Measurements from ENCODE around the gene KRTAP9-6.

Gene KRTAP9-6

GRCh38 chr17:41296846-41297245 lies 31.7 kb downstream of the KRTAP9-6 start:
- H3K79me2 ChIP-seq (ENCODE audit: control insufficient read depth, insufficient read depth, low read length, poor library complexity): no peaks in the 10 kb centered on the region
- H3K4ac ChIP-seq (ENCODE audit: low read depth, low read length): no peak overlapping the region
- H4K91ac ChIP-seq (ENCODE audit: low read depth, low read length): no peak overlapping the region
- H3K4me1 ChIP-seq (ENCODE audit: control insufficient read depth in 1 of 2, insufficient read depth in 2 of 2, low read length in 2 of 2): no peaks in the 10 kb centered on the region
- H3K79me1 ChIP-seq (ENCODE audit: low read length): no peaks in the 10 kb centered on the region
- no peak overlapping the region for H2BK120ac ChIP-seq (ENCODE audit: insufficient read depth, low read length, poor library complexity)
- H3K9ac ChIP-seq (ENCODE audit: low read length): no peak overlapping the region
- H2BK5ac ChIP-seq (ENCODE audit: low read depth, low read length, poor library complexity): no peak overlapping the region
- H2BK12ac ChIP-seq (ENCODE audit: low read length): no peak overlapping the region
- H3K9me3 ChIP-seq (ENCODE audit: insufficient read depth, low read depth, low read length): peaks cover 5% of the 10 kb centered on the region
- no peaks in the 10 kb centered on the region for H3K27me3 ChIP-seq (ENCODE audit: insufficient read depth, low read length)
- H2AK5ac ChIP-seq (ENCODE audit: low read length): no peak overlapping the region
- no peak overlapping the region for H3K23ac ChIP-seq (ENCODE audit: low read length)
- no peak overlapping the region for H2AFZ ChIP-seq (ENCODE audit: insufficient read depth, low read length, poor library complexity)
- H4K8ac ChIP-seq (ENCODE audit: low read depth, low read length): no peak overlapping the region
- H3K4me3 ChIP-seq (ENCODE audit: low read depth, low read length): no peak overlapping the region
- no CpG with 5 or more reads among the region's 1 CpG for WGBS (ENCODE audit: extremely low coverage, insufficient coverage, insufficient read length)
- H3K4me2 ChIP-seq (ENCODE audit: low read length): no peak overlapping the region
- H4K12ac ChIP-seq (ENCODE audit: low read depth, low read length): no peak overlapping the region
- no peaks in the 10 kb centered on the region for H3K36me3 ChIP-seq (ENCODE audit: control insufficient read depth in 1 of 2, insufficient read depth in 2 of 2, low read length in 2 of 2)
- no peak overlapping the region for H3K27ac ChIP-seq (ENCODE audit: low read depth, low read length)
- DNase-seq: no peak
- H3K18ac ChIP-seq (ENCODE audit: low read length): no peak overlapping the region
- no peak overlapping the region for H3K14ac ChIP-seq (ENCODE audit: low read length)

GRCh38 chr17:41298458-41299135 lies 33.4 kb downstream of the KRTAP9-6 start:
- H3K27ac ChIP-seq (ENCODE audit: low read depth, low read length): no peak overlapping the region
- H3K4ac ChIP-seq (ENCODE audit: low read depth, low read length): no peak overlapping the region
- no peak for DNase-seq
- no peak overlapping the region for H3K23ac ChIP-seq (ENCODE audit: low read length)
- no peak overlapping the region for H4K91ac ChIP-seq (ENCODE audit: low read depth, low read length)
- no peak overlapping the region for H2AFZ ChIP-seq (ENCODE audit: insufficient read depth, low read length, poor library complexity)
- H3K18ac ChIP-seq (ENCODE audit: low read length): no peak overlapping the region
- H4K8ac ChIP-seq (ENCODE audit: low read depth, low read length): no peak overlapping the region
- H2AK5ac ChIP-seq (ENCODE audit: low read length): no peak overlapping the region
- no peak overlapping the region for H3K4me2 ChIP-seq (ENCODE audit: low read length)
- H3K4me1 ChIP-seq (ENCODE audit: control insufficient read depth in 1 of 2, insufficient read depth in 2 of 2, low read length in 2 of 2): no peaks in the 10 kb centered on the region
- no CpG with 5 or more reads among the region's 20 CpGs for WGBS (ENCODE audit: extremely low coverage, insufficient coverage, insufficient read length)
- H3K9me3 ChIP-seq (ENCODE audit: insufficient read depth, low read depth, low read length): peaks cover 8% of the 10 kb centered on the region
- no peaks in the 10 kb centered on the region for H3K79me2 ChIP-seq (ENCODE audit: control insufficient read depth, insufficient read depth, low read length, poor library complexity)
- no peak overlapping the region for H2BK12ac ChIP-seq (ENCODE audit: low read length)
- H2BK120ac ChIP-seq (ENCODE audit: insufficient read depth, low read length, poor library complexity): no peak overlapping the region
- no peaks in the 10 kb centered on the region for H3K79me1 ChIP-seq (ENCODE audit: low read length)
- H4K12ac ChIP-seq (ENCODE audit: low read depth, low read length): no peak overlapping the region
- H3K27me3 ChIP-seq (ENCODE audit: insufficient read depth, low read length): no peaks in the 10 kb centered on the region
- H3K9ac ChIP-seq (ENCODE audit: low read length): no peak overlapping the region
- H3K36me3 ChIP-seq (ENCODE audit: control insufficient read depth in 1 of 2, insufficient read depth in 2 of 2, low read length in 2 of 2): no peaks in the 10 kb centered on the region
- H3K14ac ChIP-seq (ENCODE audit: low read length): no peak overlapping the region
- H2BK5ac ChIP-seq (ENCODE audit: low read depth, low read length, poor library complexity): no peak overlapping the region
- no peak overlapping the region for H3K4me3 ChIP-seq (ENCODE audit: low read depth, low read length)

- Histone ChIP-seq H3K27me3 (ENCODE audit: insufficient read depth, low read length) (no peaks in the 10 kb centered on the region), H3K4me2 (ENCODE audit: low read length) (no peak overlapping the region), H3K14ac (ENCODE audit: low read length) (no peak overlapping the region), H3K79me1 (ENCODE audit: low read length) (no peaks in the 10 kb centered on the region), H3K9me3 (ENCODE audit: insufficient read depth, low read depth, low read length) (peaks cover 8% of the 10 kb centered on the region), H3K23ac (ENCODE audit: low read length) (no peak overlapping the region), H3K9ac (ENCODE audit: low read length) (no peak overlapping the region), H2BK120ac (ENCODE audit: insufficient read depth, low read length, poor library complexity) (no peak overlapping the region), H3K36me3 (ENCODE audit: control insufficient read depth in 1 of 2, insufficient read depth in 2 of 2, low read length in 2 of 2) (no peaks in the 10 kb centered on the region), H2AFZ (ENCODE audit: insufficient read depth, low read length, poor library complexity) (no peak overlapping the region), H3K79me2 (ENCODE audit: control insufficient read depth, insufficient read depth, low read length, poor library complexity) (no peaks in the 10 kb centered on the region), H3K4me1 (ENCODE audit: control insufficient read depth in 1 of 2, insufficient read depth in 2 of 2, low read length in 2 of 2) (no peaks in the 10 kb centered on the region), H3K18ac (ENCODE audit: low read length) (no peak overlapping the region), H4K8ac (ENCODE audit: low read depth, low read length) (no peak overlapping the region), H2BK12ac (ENCODE audit: low read length) (no peak overlapping the region), H4K91ac (ENCODE audit: low read depth, low read length) (no peak overlapping the region), H4K12ac (ENCODE audit: low read depth, low read length) (no peak overlapping the region), H2AK5ac (ENCODE audit: low read length) (no peak overlapping the region), H3K4me3 (ENCODE audit: low read depth, low read length) (no peak overlapping the region), H3K4ac (ENCODE audit: low read depth, low read length) (no peak overlapping the region), H3K27ac (ENCODE audit: low read depth, low read length) (no peak overlapping the region), H2BK5ac (ENCODE audit: low read depth, low read length, poor library complexity) (no peak overlapping the region)
- WGBS (ENCODE audit: extremely low coverage, insufficient coverage, insufficient read length): no CpG with 5 or more reads among the region's 5 CpGs
- no peak for DNase-seq
These were observed 36.1 kb downstream of the KRTAP9-6 start for GRCh38 chr17:41301204-41301790.

- Histone ChIP-seq H3K4me3 (ENCODE audit: low read depth, low read length) (no peak within 1 kb of the TSS), H3K36me3 (ENCODE audit: control insufficient read depth in 1 of 2, insufficient read depth in 2 of 2, low read length in 2 of 2) (no peaks in the 10 kb centered on the region), H3K23ac (ENCODE audit: low read length) (no peak within 1 kb of the TSS), H2BK120ac (ENCODE audit: insufficient read depth, low read length, poor library complexity) (no peak within 1 kb of the TSS), H2AK5ac (ENCODE audit: low read length) (no peak within 1 kb of the TSS), H3K27me3 (ENCODE audit: insufficient read depth, low read length) (no peaks in the 10 kb centered on the region), H3K4ac (ENCODE audit: low read depth, low read length) (no peak within 1 kb of the TSS), H3K9ac (ENCODE audit: low read length) (no peak within 1 kb of the TSS), H3K27ac (ENCODE audit: low read depth, low read length) (no peak within 1 kb of the TSS), H3K79me1 (ENCODE audit: low read length) (no peaks in the 10 kb centered on the region), H2BK12ac (ENCODE audit: low read length) (no peak within 1 kb of the TSS), H4K8ac (ENCODE audit: low read depth, low read length) (no peak within 1 kb of the TSS), H2AFZ (ENCODE audit: insufficient read depth, low read length, poor library complexity) (no peak within 1 kb of the TSS), H3K14ac (ENCODE audit: low read length) (no peak within 1 kb of the TSS), H3K79me2 (ENCODE audit: control insufficient read depth, insufficient read depth, low read length, poor library complexity) (no peaks in the 10 kb centered on the region), H2BK5ac (ENCODE audit: low read depth, low read length, poor library complexity) (no peak within 1 kb of the TSS), H4K12ac (ENCODE audit: low read depth, low read length) (no peak within 1 kb of the TSS), H4K91ac (ENCODE audit: low read depth, low read length) (no peak within 1 kb of the TSS), H3K4me1 (ENCODE audit: control insufficient read depth in 1 of 2, insufficient read depth in 2 of 2, low read length in 2 of 2) (no peaks in the 10 kb centered on the region), H3K9me3 (ENCODE audit: insufficient read depth, low read depth, low read length) (peaks cover 8% of the 10 kb centered on the region), H3K18ac (ENCODE audit: low read length) (no peak within 1 kb of the TSS), H3K4me2 (ENCODE audit: low read length) (no peak within 1 kb of the TSS)
- DNase-seq: no peak
- WGBS (ENCODE audit: extremely low coverage, insufficient coverage, insufficient read length): no CpG with 5 or more reads among the region's 11 CpGs
These were observed 37.0 kb downstream of the KRTAP9-6 start, which contains the start of gene KRTAP29-1 for GRCh38 chr17:41301916-41302901. Gene KRTAP29-1, minus strand, starts transcription at chr17:41302851. Its CDS starts 0 bp downstream, at chr17:41302851.
